ENCODE measurements around the gene LIPJ.

LIPJ gene

GRCh38 chr10:88586462-88586861, at the start of gene LIPJ:
TSS of gene LIPJ (plus strand) at chr10:88586762. CDS start at chr10:88590688, 3,926 bp downstream.
- FAIRE-seq (no peak), DNase-seq (ENCODE audit: insufficient read length, low spot score) (no peak)

- FAIRE-seq (no peak), DNase-seq (ENCODE audit: insufficient read length, low spot score) (no peak)
Measured at GRCh38 chr10:88537322-88537721, 49.2 kb upstream of the LIPJ start.

- DNase-seq (ENCODE audit: insufficient read length, low spot score) (no peak), FAIRE-seq (no peak)
Measured at GRCh38 chr10:88538048-88538447, 48.5 kb upstream of the LIPJ start.

GRCh38 chr10:88540351-88540750, 46.2 kb upstream of the LIPJ start:
- DNase-seq (ENCODE audit: insufficient read length, low spot score), result no peak
- FAIRE-seq, result no peak

- FAIRE-seq, result no peak
- no peak for DNase-seq (ENCODE audit: insufficient read length, low spot score)
Measured at GRCh38 chr10:88541116-88541626, 45.4 kb upstream of the LIPJ start.

- no peak for DNase-seq (ENCODE audit: insufficient read length, low spot score)
Measured at GRCh38 chr10:88542522-88542921, 44.0 kb upstream of the LIPJ start.

GRCh38 chr10:88544140-88544870, 42.3 kb upstream of the LIPJ start:
- DNase-seq (ENCODE audit: insufficient read length, low spot score), result no peak
- FAIRE-seq, result no peak

More at GRCh38 chr10:88542522-88542921, 44.0 kb upstream of the LIPJ start:
- FAIRE-seq, result no peak

GRCh38 chr10:88545359-88545758, 41.2 kb upstream of the LIPJ start:
- DNase-seq (ENCODE audit: insufficient read length, low spot score) (no peak), FAIRE-seq (no peak)

- no peak for FAIRE-seq
- no peak for DNase-seq (ENCODE audit: insufficient read length, low spot score)
Measured at GRCh38 chr10:88546497-88546896, 40.1 kb upstream of the LIPJ start.

- no peak for DNase-seq (ENCODE audit: insufficient read length, low spot score)
- FAIRE-seq, result no peak
Measured at GRCh38 chr10:88551246-88551645, 35.3 kb upstream of the LIPJ start.

- FAIRE-seq (no peak), DNase-seq (ENCODE audit: insufficient read length, low spot score) (peak; percentile 46)
Measured at GRCh38 chr10:88553116-88553752, 33.3 kb upstream of the LIPJ start.

- no peak for DNase-seq (ENCODE audit: insufficient read length, low spot score)
- FAIRE-seq, result no peak
Measured at GRCh38 chr10:88555190-88555908, 31.2 kb upstream of the LIPJ start.

GRCh38 chr10:88557256-88557655, 29.3 kb upstream of the LIPJ start:
- no peak for FAIRE-seq
- no peak for DNase-seq (ENCODE audit: insufficient read length, low spot score)

- FAIRE-seq (no peak), DNase-seq (ENCODE audit: insufficient read length, low spot score) (peak; percentile 20)
Measured at GRCh38 chr10:88557658-88558057, 28.9 kb upstream of the LIPJ start.

- DNase-seq (ENCODE audit: insufficient read length, low spot score), result no peak
- FAIRE-seq, result no peak
Measured at GRCh38 chr10:88562152-88562551, 24.4 kb upstream of the LIPJ start.

- DNase-seq (ENCODE audit: insufficient read length, low spot score) (peak; percentile 24), FAIRE-seq (no peak)
Measured at GRCh38 chr10:88565072-88565471, 21.5 kb upstream of the LIPJ start.

- DNase-seq (ENCODE audit: insufficient read length, low spot score), result no peak
- FAIRE-seq, result no peak
Measured at GRCh38 chr10:88582411-88582805, 4.2 kb upstream of the LIPJ start.

GRCh38 chr10:88582806-88583583, 3.6 kb upstream of the LIPJ start, which contains the start of gene RNLS:
TSS of gene RNLS (minus strand) at chr10:88583318.
- DNase-seq (ENCODE audit: insufficient read length, low spot score) (peak; percentile 12), FAIRE-seq (no peak)

- no peak for DNase-seq (ENCODE audit: insufficient read length, low spot score)
- no peak for FAIRE-seq
Measured at GRCh38 chr10:88583584-88583957, 3.0 kb upstream of the LIPJ start.

- no peak for DNase-seq (ENCODE audit: insufficient read length, low spot score)
- no peak for FAIRE-seq
Measured at GRCh38 chr10:88592381-88592780, 5.8 kb downstream of the LIPJ start.

GRCh38 chr10:88592906-88593305, 6.3 kb downstream of the LIPJ start:
- FAIRE-seq, result no peak

More at GRCh38 chr10:88592906-88593305, 6.3 kb downstream of the LIPJ start:
- DNase-seq (ENCODE audit: insufficient read length, low spot score), result no peak

Data from HTR-8/SVneo (cell line).